ENCODE data around the gene KAT6B. TPM values are rescaled to one million over a fixed set of nuclear protein-coding genes. Genes with fewer than 3 reads are reported as not detected.

KAT6B gene
- total RNA-seq, 2 donors from 2014 or later = 28.0 to 97.8 TPM

DNA sequence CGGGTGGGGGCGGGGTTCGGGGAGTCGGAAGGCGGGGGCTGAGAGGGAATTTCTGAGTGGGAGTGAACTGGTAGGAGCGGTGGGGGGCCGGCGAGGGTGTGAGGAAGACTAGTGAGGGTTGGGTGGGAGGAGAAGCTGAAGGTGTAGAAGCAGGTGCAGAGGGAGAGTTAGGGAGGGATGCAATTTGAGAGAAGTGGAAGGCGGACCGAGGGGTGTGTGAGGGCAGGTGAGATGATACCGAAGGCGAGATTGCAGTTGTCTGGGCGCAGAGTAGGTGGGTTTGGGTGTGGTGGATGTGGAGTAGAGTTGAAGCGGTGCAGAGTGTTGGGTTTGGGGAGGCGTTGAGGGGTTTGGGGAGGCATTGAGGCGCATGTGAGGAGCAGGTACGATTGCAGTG, 643 bp downstream of the KAT6B start:
- H3K36me3 ChIP-seq = no peaks in the 10 kb centered on the region
- H3K9me3 ChIP-seq = no peaks in the 10 kb centered on the region
- H3K27ac ChIP-seq = peak overlapping the region; percentile 99
- H3K27me3 ChIP-seq (replicated peaks; ENCODE audit: insufficient read depth) = no peaks in the 10 kb centered on the region
- intact Hi-C loops (cut with DNase I) = loop anchor here (5.0 kb wide), 2 partner anchors 105 to 285 kb away; partner anchors contain the start of gene SAMD8
- peaks cover 22% of the 10 kb centered on the region for H3K4me1 ChIP-seq (replicated peaks)
- no peak for DNase-seq (ENCODE audit: low spot score)
- H3K4me3 ChIP-seq = peak overlapping the region; percentile 89 to 98
- TF ChIP-seq, protein P1, sequence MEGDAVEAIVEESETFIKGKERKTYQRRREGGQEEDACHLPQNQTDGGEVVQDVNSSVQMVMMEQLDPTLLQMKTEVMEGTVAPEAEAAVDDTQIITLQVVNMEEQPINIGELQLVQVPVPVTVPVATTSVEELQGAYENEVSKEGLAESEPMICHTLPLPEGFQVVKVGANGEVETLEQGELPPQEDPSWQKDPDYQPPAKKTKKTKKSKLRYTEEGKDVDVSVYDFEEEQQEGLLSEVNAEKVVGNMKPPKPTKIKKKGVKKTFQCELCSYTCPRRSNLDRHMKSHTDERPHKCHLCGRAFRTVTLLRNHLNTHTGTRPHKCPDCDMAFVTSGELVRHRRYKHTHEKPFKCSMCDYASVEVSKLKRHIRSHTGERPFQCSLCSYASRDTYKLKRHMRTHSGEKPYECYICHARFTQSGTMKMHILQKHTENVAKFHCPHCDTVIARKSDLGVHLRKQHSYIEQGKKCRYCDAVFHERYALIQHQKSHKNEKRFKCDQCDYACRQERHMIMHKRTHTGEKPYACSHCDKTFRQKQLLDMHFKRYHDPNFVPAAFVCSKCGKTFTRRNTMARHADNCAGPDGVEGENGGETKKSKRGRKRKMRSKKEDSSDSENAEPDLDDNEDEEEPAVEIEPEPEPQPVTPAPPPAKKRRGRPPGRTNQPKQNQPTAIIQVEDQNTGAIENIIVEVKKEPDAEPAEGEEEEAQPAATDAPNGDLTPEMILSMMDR (IDR thresholded peaks at IDR 0.05) = no peak
- TF ChIP-seq POLR2AphosphoS5 (IDR thresholded peaks at IDR 0.05) (no peak), POLR2A (IDR thresholded peaks at IDR 0.05) (no peak)
- 5% methylated on average over 17 of the region's 17 CpGs for WGBS

DNA sequence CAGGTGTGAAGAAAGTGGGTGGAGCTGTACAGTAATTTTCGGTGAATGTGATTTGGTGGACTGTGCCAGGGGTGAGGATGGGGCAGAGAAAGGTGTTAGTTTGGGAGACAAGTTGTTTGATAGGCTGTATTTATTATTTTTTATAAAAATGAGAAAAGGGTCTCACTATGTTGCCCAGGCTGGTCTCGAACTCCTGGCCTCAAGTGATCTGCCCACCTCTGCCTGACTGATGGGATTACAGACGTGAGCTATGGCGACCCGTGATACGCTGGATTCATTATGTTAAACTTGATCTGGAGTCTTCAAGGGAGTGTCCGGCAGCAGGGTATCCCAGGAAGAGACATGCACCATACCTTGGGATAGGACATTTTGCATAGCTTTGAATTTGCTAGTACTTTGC, 1.3 kb downstream of the KAT6B start:
- H3K4me3 ChIP-seq = peak overlapping the region in 1 of 2 donors; percentile 98
- 87% methylated on average over 7 of the region's 7 CpGs for WGBS
- intact Hi-C loops (cut with DNase I) = loop anchor here (5.0 kb wide), 2 partner anchors 105 to 285 kb away; partner anchors contain the start of gene SAMD8
- no peak for DNase-seq (ENCODE audit: low spot score)
- no peak overlapping the region for H3K27ac ChIP-seq
- TF ChIP-seq POLR2A (IDR thresholded peaks at IDR 0.05) = no peak
- TF ChIP-seq POLR2AphosphoS5 (IDR thresholded peaks at IDR 0.05) = no peak
- TF ChIP-seq, protein P1 (IDR thresholded peaks at IDR 0.05) = no peak
- no peaks in the 10 kb centered on the region for H3K27me3 ChIP-seq (replicated peaks; ENCODE audit: insufficient read depth)
- no peaks in the 10 kb centered on the region for H3K36me3 ChIP-seq
- no peaks in the 10 kb centered on the region for H3K9me3 ChIP-seq
- H3K4me1 ChIP-seq (replicated peaks) = peaks cover 17% of the 10 kb centered on the region

DNA sequence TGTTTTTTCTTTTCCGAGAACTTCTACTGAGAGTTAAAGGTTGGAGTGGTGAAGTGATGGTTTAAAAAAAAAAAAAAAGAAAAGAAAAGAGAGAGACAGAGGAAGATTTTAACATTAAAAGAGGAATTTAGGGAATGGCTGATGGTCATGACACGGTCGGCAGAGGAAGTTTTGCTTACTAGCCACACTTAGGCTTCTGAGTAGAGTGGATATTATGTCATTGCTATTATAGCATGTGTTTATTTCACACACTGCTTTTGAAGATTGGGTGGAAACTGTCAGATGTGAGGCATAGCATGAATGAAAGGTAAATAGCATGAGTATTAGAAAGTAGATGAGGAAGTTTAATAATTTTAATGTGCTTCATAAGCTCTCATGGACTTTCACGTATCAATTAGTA, 2.5 kb downstream of the KAT6B start:
- H3K27me3 ChIP-seq (replicated peaks; ENCODE audit: insufficient read depth) = no peaks in the 10 kb centered on the region
- TF ChIP-seq POLR2A (IDR thresholded peaks at IDR 0.05) (no peak), POLR2AphosphoS5 (IDR thresholded peaks at IDR 0.05) (no peak)
- TF ChIP-seq, protein P1 (IDR thresholded peaks at IDR 0.05) = no peak
- H3K4me1 ChIP-seq (replicated peaks) = peaks cover 16% of the 10 kb centered on the region
- H3K27ac ChIP-seq = no peak overlapping the region
- H3K4me3 ChIP-seq = no peak overlapping the region
- H3K36me3 ChIP-seq = no peaks in the 10 kb centered on the region
- 78% methylated on average over 4 of the region's 4 CpGs for WGBS
- no peak for DNase-seq (ENCODE audit: low spot score)
- intact Hi-C loops (cut with DNase I) = loop anchor here (5.0 kb wide), 2 partner anchors 103 to 283 kb away; partner anchors contain the start of gene SAMD8
- H3K9me3 ChIP-seq = no peaks in the 10 kb centered on the region

- DNase-seq (ENCODE audit: low spot score) = no peak
- Histone ChIP-seq H3K4me3 (no peak overlapping the region), H3K27ac (no peak overlapping the region), H3K4me1 (replicated peaks) (peaks cover 8% of the 10 kb centered on the region), H3K9me3 (no peaks in the 10 kb centered on the region), H3K27me3 (replicated peaks; ENCODE audit: insufficient read depth) (no peaks in the 10 kb centered on the region), H3K36me3 (no peaks in the 10 kb centered on the region)
- WGBS = 13% methylated on average over 1 of the region's 1 CpG
- intact Hi-C loops (cut with DNase I) = no loop called here
- TF ChIP-seq POLR2AphosphoS5 (IDR thresholded peaks at IDR 0.05) = no peak
- TF ChIP-seq, protein P1 (IDR thresholded peaks at IDR 0.05) = no peak
Measured at GRCh38 chr10:74831518-74832120, 5.2 kb downstream of the KAT6B start.

- H3K27me3 ChIP-seq (replicated peaks; ENCODE audit: insufficient read depth) = no peaks in the 10 kb centered on the region
- intact Hi-C loops (cut with DNase I) = no loop called here
- TF ChIP-seq, protein P1 (IDR thresholded peaks at IDR 0.05) = no peak
- TF ChIP-seq POLR2AphosphoS5 (IDR thresholded peaks at IDR 0.05) (no peak), POLR2A (IDR thresholded peaks at IDR 0.05) (no peak)
- no peak overlapping the region for H3K27ac ChIP-seq
- no peaks in the 10 kb centered on the region for H3K36me3 ChIP-seq
- no peak for DNase-seq (ENCODE audit: low spot score)
- no peak overlapping the region for H3K4me3 ChIP-seq
- WGBS = 94% methylated on average over 3 of the region's 3 CpGs
- H3K9me3 ChIP-seq = no peaks in the 10 kb centered on the region
- H3K4me1 ChIP-seq (replicated peaks) = peaks cover 7% of the 10 kb centered on the region
Measured at GRCh38 chr10:74835963-74836362, 9.6 kb downstream of the KAT6B start.

Measured in prostate gland (tissue), 2 donors.